22Rv1 (cell line): Measurements from ENCODE around the gene SPATA31C1.
"Not testable (repeated sequence)": the region's sequence is repeated elsewhere in the genome, so short reads cannot be mapped to it uniquely, and the experiment has no call there.

ENCODE experiments used
- H3K27ac ChIP-seq: fragments of 450-650 bp; 2 replicates; pipeline ENCODE4 v1.5.1; 2017
- CTCF ChIP-seq: fragments of 450-650 bp; IDR thresholded peaks from 2 replicates; pipeline ENCODE4 v1.5.1; 2017; ENCODE audit warnings: mild to moderate bottlenecking
- ZFX ChIP-seq: fragments of 450-650 bp; IDR thresholded peaks from 2 replicates; pipeline ENCODE4 v1.6.1; 2017; ENCODE audit warnings: antibody characterized with exemption, borderline replicate concordance

The SPATA31C1 gene

GRCh38 chr9:87917662-87918061 is at the start of gene SPATA31C1:
SPATA31C1 (plus strand) TSS chr9:87917962.
- H3K27ac ChIP-seq = not testable (repeated sequence)

GRCh38 chr9:87868175-87868574 is 49.6 kb upstream of the SPATA31C1 start:
- no peak overlapping the region for H3K27ac ChIP-seq
- TF ChIP-seq CTCF = no peak
- no peak for TF ChIP-seq ZFX

GRCh38 chr9:87868635-87869034 is 49.1 kb upstream of the SPATA31C1 start:
- TF ChIP-seq ZFX = no peak
- TF ChIP-seq CTCF = no peak
- no peak overlapping the region for H3K27ac ChIP-seq

GRCh38 chr9:87869082-87869481 is 48.7 kb upstream of the SPATA31C1 start:
- H3K27ac ChIP-seq = no peak overlapping the region
- TF ChIP-seq CTCF (no peak), ZFX (no peak)

- no peak for TF ChIP-seq ZFX
- no peak for TF ChIP-seq CTCF
- no peak overlapping the region for H3K27ac ChIP-seq
Observed at GRCh38 chr9:87871425-87872078, 46.2 kb upstream of the SPATA31C1 start.

- TF ChIP-seq CTCF (no peak), ZFX (no peak)
- no peak overlapping the region for H3K27ac ChIP-seq
Observed at GRCh38 chr9:87872079-87872624, 45.6 kb upstream of the SPATA31C1 start.

- H3K27ac ChIP-seq = no peak overlapping the region
- TF ChIP-seq CTCF = no peak
- no peak for TF ChIP-seq ZFX
Observed at GRCh38 chr9:87873607-87874303, 44.0 kb upstream of the SPATA31C1 start.
